Activated CD4-positive, CD25-positive, alpha-beta regulatory T cell treated with anti-CD3 and anti-CD28 coated beads, Interleukin-2, amount 50 U/mL, for 16 hours (primary cell): Measurements from ENCODE around the gene NEDD8.
A peak's percentile ranks its signal among the peaks of the same experiment; 100 is the strongest.

ENCODE experiments used
- DNase-seq: peaks from one replicate; pipeline ENCODE4 v3.0.0-alpha.2; 2020; ENCODE audit warnings: low read depth, low spot score

Gene NEDD8

GRCh38 chr14:24197056-24197450, 35.1 kb downstream of the NEDD8 start:
- no peak for DNase-seq

DNA sequence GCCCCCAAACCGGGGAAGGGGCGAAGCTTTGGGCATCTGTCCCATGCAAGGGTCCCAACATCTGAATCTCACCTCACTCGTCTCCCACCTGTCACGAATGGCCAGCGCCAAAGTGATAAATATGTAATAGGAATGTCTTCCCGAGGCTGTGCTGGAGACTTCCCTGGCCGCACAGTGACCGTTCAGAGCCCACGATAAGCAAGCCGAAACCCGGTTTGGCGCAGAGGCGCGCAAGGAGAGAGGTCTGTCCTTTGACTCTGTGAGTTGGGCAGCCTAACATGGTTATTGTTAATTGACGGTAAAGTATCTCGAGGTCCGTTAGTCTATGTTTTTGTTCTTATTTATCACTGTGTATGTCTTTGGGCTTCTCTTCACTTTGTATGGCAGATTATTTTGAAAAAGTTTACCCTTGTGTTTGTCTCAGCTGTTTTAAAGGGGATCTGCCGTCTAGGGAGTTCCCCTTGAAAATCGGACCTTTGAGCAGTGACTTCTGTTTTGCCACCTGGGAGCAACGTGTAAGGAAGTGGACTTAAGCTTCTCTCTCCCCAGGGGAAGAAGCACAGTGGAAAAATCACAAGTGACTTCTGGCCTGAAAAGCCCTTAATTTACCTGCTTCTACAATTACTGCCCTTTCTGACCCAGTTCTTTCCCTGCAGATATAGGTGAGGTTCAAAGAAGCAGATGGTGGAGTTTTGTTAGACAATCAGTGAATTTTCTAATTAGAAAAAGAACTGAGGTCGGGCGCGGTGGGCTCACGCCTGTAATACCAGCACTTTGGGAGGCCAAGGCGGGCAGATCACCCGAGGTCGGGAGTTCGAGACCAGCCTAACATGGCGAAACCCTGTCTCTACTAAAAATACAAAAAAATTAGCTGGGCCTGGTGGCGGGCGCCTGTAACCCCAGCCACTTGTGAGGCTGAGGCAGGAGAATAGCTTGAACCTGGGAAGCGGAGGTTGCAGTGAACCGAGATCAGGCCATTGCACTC, 35.8 kb downstream of the NEDD8 start:
- DNase-seq: no peak

GRCh38 chr14:24195186-24196070, 36.7 kb downstream of the NEDD8 start, which contains the start of gene TM9SF1:
TSS of gene TM9SF1 (minus strand) at chr14:24195441. CDS start at chr14:24195019, 422 bp downstream.
- peak; percentile 73 for DNase-seq

DNA sequence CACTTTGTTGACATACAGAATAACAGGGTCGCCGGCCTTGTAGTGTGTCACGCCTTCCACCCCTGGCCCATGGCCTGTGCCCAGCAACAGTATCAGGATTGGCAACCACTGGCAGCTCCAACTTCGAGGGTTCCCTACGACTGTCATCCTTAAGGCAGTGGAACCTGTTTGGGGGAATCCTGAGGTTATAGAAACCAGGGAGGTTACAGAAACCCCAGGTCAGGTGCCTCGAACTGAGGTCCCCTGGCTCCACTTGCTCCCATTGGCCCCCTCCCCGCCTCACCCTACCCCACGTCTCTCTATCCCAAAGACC, 37.3 kb downstream of the NEDD8 start:
- DNase-seq: no peak

- DNase-seq: no peak
Observed at GRCh38 chr14:24194186-24194872, 37.8 kb downstream of the NEDD8 start.

DNA sequence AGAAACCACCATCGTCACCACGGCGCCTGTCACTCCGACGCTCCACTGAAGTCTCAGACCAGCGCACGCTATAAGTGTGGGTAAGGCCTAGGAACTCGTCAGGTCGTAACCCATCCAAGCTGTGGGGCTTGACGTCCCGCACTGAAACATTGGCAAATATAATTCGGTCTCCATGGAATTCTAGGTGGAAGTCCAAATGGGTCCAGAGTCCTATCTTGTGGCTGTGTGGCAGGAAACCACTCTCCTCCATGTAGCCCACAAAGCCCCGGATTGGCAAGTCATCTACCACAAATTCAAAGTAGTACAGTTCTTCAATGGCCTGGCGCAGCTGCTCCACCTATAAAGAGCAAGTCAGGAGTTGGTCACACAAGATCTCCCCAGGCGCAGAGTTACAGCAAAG, 39.2 kb downstream of the NEDD8 start:
- no peak for DNase-seq

DNA sequence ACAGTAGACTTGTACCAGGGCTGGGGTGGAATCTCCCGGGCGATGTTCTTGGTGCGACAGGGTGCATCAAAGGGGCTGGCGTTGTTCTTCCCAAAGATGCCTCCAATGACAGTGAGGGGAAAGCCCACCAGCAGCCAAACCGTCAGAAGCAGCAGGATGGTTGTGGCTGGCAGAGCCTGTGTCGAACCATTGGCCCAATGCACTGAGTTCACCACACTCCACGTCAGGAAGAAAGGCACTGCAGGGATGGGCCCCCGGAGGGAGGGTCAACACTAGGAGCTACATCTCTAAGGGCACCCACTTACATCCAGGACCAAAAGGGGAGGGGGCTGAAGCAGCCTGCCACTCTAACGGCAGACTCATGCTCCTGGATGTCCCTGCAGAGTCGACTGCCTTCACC, 41.8 kb downstream of the NEDD8 start:
- no peak for DNase-seq

DNA sequence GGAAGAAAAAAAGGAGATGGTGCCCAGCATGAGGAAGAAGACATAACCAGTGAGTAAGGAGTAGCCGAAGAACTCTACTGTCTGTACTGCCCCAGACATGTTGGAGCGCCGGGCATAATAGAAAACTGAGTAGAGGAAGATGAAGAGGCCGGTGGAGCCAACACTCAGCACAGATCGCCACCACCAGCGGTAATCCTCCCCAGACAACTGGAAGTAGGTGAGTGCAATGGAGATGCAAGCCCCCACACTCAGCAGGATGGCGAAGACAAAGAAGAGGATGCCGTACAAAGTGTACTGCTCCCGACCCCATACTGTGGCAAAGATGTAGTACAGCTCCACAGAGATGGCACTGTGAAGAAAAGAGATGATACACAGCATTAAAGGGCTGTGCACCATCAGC, 42.7 kb downstream of the NEDD8 start:
- no peak for DNase-seq

DNA sequence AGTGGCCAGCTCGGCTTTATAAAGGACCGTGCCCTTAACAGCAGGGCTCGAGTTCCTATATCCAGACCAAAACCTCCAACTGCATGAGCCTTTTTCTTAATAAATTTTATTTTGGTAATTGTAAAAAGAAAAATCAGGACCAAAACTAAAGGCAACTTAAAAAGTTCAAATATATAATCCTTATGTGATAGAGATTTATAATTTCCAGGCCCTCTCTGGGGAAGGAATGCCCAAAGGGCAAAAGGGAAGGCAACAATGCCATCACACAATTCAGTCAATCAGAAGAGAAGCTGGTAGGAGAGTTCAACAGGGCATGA, 43.1 kb downstream of the NEDD8 start:
- DNase-seq: no peak

DNA sequence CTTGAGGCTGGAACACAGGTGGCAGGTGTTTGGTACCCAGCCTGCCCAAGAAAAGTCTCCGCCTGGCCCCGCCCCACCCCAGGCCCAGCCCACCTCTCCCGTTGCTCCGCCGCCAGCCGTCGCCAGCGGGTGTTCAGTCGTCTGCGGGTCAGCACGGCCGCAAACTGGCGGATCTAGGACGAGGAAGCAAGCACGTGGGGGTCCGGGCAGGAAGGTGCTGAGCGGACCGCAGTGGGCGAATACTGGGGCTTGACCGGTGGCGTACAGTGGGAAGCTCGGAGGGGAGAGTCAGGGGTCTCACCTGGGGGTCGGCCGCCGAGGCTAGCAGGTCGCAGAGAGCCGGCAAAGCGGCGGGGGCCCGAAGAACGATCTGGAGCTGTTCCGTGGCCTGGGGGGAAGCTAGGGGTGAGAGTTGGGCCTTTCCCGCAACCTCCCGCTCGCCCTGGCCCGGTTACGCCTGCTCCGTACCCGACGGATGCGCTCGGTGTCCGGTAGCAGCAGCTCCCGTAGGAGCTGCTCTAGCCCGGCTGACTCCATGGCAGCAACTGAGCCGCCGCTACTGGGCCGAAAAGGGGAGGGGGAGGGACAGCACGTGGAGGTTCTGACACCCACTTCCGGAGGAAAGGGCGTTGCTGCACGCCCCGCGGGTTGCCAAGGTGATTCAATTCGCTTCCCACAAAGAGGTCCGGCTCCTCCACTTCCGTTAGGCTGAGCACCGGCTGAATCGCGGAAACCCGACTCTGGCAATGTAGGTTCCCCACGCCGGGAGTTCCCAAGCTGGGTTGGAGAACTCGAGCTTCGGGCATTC, 43.7 kb downstream of the NEDD8 start, which contains the start of gene IPO4:
Gene IPO4, minus strand, starts transcription at position 566 of the 808 bp plus-strand sequence. Its CDS starts 29 bp downstream, at position 537.
- DNase-seq: peak; percentile 93

- no peak for DNase-seq
Observed at GRCh38 chr14:24187539-24187915, 44.6 kb downstream of the NEDD8 start.

DNA sequence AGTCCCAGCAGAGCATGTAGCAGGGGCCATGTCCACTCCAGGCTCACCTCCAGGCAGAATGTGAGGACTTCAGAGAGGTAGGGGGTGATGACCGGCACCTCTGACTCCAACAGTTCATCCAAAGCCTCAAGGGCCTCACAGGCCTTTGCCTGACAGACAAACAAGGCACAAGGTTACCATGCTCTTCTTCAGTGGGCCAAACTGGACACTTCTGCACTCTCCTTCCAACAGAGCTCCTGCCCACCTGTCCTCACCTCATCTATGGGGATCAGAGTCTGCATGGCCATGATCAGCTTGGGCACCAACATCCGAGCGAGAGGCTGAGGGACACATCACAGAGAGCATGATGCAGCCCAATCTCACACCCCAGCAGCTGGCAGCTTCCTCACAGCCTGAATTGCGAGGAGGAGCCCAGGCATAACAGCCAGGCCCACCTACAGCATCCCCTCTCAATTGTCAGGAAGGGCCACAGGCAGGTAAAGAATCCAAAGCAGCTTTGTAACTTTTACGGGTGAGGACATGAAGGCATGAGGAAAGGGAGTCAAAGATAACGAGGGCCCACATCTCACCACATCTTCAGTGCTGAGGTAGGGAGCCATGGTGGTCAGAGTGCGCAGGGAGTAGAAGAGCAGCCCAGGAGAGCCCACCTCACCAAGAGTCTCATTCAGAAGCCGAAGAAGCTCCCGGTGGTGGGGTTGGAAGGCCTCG, 45.2 kb downstream of the NEDD8 start:
- DNase-seq: no peak

DNA sequence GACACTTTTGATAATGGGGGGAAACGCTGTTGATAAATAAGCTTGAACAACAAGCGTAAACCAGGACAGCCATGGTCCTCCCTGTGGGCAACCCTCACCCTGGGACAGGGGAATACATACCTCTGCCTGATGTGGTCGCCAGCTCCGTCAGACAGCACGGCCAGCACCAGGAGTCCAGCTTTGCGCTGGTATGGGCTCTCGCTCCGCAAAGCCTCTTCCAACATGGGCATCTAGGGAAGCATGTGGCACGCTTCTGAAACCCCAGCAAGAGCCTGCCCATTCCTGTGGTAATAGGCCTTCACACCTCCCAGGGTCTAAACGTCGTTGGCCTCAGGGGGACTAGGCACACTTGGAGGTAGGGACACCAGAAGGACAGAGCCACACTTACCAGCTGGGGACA, 46.4 kb downstream of the NEDD8 start:
- DNase-seq: no peak

GRCh38 chr14:24185026-24185425, 47.1 kb downstream of the NEDD8 start:
- DNase-seq: no peak

DNA sequence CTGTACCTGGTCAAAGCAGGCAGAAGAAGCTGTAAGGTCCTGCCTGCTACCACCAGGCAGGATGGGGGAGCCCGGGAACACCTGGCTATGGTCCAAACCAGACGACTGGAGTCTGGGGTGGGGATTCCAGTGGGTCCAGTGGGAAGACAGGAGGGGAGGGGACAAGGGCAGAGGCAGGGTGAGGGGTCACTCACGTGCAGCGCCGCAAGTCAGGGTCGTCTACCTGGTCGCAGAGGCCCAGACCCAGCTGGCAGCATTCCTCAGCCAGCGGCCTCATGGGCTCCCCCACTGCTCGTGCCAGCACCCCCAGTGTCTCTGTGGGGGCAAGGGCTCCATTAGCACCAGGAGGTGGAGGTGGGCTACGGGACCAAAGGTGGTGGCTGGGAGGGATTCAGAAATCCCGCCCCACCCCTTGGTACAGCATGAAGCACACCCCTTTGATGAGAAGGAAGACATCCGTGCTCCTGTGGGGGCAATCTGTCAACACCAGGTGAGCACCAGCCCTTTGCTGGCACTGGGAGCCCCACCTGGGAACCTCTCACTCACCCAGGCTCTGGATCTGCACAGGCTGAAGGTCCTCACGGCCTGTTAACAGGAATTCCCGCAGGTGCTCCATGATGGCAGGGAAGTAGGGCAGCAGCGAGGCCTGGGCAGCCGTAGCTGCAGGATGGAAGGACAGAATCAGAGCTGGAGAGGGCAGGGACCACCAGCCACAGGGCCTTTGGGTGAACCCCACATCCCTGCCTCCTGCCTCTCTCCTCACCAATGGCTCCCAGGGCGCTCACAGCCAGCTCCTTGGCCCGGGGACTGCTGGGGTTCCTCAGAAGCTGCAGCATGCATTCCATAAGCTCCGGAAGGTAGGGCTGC, 47.8 kb downstream of the NEDD8 start:
- no peak for DNase-seq

DNA sequence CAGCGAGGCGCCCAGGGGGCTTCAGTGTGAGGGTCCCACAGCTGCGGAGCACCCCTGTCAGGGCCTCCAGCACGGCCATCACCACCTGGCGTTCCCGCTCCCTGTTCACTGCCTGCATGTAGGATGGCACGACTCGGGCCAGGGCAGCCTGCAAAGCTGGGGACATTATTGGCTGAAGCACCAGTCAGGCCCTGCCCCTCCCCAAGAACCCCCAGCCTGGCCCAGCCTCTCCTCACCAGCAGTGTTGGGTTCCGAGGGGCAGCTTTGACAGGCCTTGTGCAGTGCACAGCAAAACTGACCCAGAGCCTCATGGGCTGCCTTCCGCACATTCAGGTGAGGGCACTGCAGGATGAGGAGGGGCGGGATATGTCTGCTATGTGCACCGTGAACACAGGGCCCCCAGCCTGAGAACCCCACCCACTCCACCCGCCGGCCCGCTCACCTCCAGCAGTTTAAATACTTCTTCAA, 49.1 kb downstream of the NEDD8 start:
- DNase-seq: no peak

GRCh38 chr14:24182110-24182882, 49.9 kb downstream of the NEDD8 start:
- DNase-seq: no peak

GRCh38 chr14:24181371-24182077, 50.6 kb downstream of the NEDD8 start:
- no peak for DNase-seq
